Activated CD4-positive, alpha-beta T cell treated with anti-CD3 and anti-CD28 coated beads, Interleukin-10, Interleukin-2, amounts not matched to agents 100 ng/mL and 50 ng/mL, durations not matched to agents 16 hours and 8 hours (primary cell): ENCODE data around the gene TENM4.

ENCODE experiments used
- DNase-seq: peaks from one replicate; pipeline ENCODE4 v3.0.0-alpha.2; 2020

The TENM4 gene

DNA sequence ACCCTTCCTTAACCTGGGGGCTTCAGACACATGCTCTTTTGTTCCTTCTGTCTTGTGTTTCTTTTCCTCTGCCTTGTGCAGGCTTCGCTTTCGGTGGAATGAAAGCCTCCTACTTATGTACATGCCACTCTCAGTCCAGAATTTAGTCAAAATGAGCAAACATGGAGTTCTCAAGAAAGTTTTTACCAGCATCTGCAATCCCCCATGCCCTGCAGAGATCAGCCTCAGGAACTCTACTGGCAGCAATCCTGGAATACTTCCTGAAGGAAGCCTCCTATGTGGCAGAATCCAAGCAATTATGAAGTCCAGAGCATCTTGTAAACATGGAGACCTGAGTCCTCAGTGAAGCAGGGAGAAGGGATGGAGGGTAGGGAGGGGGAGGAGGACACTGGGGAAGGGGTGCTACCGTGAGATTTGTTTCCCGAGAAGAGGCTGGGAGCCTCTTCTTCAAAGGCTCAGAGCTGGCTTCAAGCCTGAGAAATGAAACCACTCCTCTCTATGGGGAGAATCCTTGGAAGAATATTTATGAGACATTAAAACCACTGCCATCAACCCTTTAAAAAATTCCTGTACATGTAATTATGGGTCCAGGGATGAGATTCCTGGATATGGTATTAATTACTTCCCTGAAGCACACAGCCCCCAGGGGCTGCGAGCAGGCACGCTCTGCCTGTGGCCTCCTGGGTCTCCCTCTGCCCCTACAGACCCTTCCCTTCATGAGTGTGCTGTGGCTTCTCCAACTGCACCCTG lies 58.4 kb downstream of the TENM4 start:
- no peak for DNase-seq

GRCh38 chr11:79381036-79381435 lies 59.8 kb downstream of the TENM4 start:
- no peak for DNase-seq

- no peak for DNase-seq
These were observed 63.4 kb downstream of the TENM4 start for GRCh38 chr11:79377406-79377805.

DNA sequence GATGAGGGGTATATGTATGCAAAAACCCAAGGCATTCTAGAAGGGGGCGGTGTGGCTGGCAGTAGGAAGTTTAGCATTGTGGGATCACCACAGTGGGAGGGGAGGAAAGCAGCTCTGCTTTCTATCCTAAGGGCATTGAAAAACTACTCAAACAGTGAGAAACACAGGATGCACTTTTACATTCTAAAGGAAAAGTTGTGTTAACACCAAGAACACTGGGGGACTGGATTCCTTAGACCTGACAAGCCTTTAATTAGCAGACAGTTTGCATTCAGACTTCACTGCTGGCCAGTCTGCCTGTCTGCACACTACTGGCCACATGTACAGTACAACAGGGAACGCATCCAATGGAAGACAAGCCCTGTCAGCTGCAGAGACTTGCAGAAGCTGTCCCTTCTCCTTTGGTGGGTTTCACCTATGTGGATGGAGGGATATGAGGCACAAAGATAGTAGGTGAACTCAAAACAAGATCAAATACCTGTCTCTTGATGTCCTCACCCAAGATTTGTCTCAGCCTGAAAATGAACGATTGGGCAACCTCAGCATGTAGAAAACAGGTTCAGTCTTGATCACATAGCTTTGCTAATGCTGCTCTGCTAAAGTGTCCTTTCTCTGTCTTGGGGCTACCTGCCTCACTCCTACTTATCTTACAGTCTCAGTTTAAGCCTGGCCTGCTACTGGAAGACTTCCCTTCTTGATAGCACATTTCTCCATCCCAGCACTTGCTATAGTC lies 64.8 kb downstream of the TENM4 start:
- DNase-seq: no peak

DNA sequence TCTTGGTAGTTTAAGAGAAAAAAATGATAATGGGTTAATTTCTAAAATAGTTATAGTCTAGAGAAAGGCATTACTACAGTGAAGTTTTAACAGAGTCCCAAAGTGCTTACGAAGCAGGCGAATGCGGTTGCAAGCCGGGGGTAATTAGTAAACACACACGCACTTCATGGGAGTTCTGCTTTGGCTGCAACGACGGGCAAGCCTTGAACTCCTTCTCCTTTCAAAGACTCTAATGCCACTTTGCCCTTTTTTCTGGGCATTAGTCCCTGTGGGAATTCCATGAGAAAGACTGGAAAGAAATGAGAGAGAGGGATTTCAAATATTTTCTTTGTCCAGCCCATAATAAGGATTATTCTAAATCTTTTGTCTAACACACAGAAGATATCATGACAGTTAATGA lies 66.1 kb downstream of the TENM4 start:
- no peak for DNase-seq

- no peak for DNase-seq
These were observed 69.1 kb downstream of the TENM4 start for GRCh38 chr11:79371724-79372123.

- no peak for DNase-seq
These were observed 69.7 kb downstream of the TENM4 start for GRCh38 chr11:79371152-79371551.

GRCh38 chr11:79369055-79369454 lies 71.8 kb downstream of the TENM4 start:
- DNase-seq: no peak

GRCh38 chr11:79367844-79368243 lies 73.0 kb downstream of the TENM4 start:
- no peak for DNase-seq

DNA sequence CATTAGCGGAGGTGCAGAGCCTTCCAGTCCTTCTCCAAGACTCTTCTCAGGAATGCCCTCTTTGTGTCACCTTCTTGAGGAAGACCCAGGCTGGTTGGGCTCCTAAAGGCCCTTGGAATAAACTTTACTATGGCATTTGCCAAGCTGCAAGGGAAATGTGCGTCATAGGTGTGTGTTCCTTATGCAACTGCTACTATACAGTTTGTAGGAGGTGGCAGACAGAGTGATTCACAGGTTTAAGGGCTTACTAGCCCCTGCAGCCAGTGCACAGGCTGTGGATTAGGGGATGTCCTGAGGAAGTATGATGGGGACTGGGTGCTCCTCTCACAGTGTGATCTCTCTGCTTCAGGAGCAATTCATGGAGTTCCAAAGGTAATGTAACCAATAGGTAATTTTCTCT lies 74.6 kb downstream of the TENM4 start:
- no peak for DNase-seq

DNA sequence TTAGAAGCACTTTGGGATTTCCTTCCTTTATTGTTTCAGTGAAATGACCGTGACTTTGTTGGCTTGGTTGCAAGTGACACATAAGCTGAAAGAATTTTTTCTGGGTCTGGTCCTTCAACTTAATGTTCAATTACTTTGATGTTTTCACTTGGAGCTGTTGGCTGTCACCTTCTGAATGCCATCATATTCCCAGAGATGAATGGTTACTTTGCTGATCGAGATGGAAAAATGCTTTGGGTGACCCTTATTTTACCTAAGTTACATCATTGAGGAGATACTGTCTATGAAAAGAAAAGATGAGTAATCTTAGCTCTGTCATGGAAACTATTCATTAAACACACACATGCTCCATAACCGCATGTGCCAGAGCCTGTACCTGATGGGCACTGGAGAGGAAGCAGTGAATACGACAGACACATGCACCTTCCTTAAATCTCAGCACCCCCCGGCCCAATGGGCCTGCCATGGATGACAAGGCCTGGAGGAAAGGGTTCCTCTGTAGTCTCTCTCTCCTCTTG lies 76.9 kb downstream of the TENM4 start:
- no peak for DNase-seq

- DNase-seq: no peak
These were observed 77.6 kb downstream of the TENM4 start for GRCh38 chr11:79363256-79363655.

DNA sequence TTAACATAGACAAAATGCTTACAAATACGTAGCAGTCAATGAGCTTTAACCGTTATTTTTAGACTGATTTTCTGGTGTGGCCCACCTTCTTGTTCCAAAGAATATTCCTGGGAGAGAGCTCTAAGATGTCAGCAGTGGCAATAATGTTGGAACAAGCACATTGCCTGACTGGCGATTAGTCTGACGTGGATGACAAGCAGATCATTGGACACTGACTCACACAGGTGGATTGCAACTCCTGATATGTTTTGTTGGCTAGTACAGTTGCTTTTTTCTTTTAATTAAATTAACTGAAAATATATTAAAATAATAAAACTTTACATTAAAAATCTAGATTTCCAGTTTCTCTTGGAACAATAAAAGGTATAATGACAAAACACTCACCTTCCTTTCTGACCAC lies 78.0 kb downstream of the TENM4 start:
- no peak for DNase-seq

DNA sequence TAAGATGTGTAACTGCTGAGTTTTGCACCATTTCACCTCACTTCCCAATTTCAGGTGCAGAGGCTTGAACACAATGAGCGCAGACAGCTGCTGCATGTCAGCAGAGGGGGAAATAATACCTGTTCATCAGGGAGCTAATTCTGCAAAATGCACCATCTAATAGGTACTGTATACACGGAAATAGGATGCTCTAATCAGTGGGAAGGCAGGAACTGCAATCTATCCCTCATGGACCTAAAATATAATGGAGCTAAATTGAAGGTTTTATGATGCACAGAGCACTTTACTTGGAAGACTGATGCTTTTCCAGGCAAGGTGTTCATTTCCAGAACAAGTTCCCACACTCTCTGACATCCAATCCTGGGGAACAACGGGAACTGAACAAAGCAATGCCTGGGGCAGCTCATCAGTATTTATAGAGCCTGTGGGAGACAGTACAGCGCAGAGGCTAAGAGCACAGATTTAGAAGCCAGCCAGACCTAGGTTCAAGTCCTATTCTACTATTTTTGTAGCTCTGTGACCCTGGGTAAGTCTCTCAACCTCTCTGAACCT lies 78.5 kb downstream of the TENM4 start:
- no peak for DNase-seq

- DNase-seq: no peak
These were observed 82.6 kb downstream of the TENM4 start for GRCh38 chr11:79358258-79358657.

DNA sequence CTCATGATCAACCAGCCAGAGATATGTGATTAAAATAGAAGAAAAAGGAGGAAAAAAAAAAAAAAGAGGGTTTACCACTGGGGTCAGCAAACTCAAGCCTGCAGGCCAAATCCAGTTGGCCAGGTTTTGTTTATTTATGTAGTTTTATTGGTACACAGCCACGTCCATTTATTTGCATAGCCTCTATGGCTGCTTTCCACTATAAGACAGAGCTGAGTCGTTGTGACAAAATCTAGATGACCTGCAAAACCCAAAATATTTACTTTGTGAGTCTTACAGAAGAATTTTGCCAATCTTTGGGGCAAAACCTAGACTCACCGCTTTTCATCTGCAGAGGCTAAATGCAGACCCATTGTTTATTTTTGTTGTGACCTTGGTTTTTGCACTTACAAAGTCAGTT lies 87.1 kb downstream of the TENM4 start:
- no peak for DNase-seq

- no peak for DNase-seq
These were observed 88.5 kb downstream of the TENM4 start for GRCh38 chr11:79352349-79352703.

GRCh38 chr11:79348976-79349682 lies 91.7 kb downstream of the TENM4 start:
- DNase-seq: no peak

DNA sequence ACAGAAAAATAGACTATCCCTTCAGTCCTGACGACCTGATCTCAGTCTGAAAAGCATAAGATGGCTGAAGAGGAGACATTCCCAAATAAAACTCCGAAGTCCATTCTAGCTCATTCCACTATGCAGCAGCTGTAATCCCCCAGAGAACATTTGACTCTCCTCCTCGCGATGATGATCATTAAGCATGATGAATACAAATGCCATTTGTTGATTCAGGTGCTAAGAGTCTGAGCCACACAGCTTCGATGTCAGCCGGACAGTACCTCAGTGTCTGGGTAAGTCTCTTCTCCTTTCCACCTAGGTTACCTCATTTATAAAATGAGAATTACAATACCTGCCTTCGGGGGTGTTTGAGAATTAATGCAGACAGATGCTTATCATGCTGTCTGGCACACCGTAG lies 94.8 kb downstream of the TENM4 start:
- no peak for DNase-seq

DNA sequence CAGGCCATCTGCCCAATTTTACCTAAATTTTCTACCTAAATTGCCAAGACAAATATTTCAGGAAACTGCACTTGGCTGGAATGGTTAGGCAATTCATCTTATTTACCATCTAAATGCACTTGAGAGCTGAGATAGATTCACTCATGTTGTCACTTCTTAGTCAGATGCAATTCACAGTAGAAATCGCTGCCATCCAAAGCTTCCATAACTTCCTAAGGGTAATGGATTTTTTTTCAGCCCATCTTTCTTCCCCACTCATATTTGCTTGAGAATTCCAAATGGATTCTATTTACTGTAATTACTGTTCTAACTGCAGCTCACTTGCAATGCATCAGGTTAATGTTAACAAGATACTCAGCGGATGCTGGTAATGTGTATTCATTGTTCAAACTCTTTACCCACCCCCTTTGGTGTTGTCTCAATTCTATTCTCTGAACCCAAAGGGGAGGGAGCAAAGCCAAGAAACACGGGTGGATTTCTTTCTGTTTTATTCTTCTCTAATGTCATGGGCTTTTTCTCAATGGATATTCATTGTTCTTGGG lies 96.0 kb downstream of the TENM4 start:
- DNase-seq: no peak

GRCh38 chr11:79342686-79343085 lies 98.1 kb downstream of the TENM4 start:
- DNase-seq: no peak

- no peak for DNase-seq
These were observed 98.6 kb downstream of the TENM4 start for GRCh38 chr11:79342236-79342635.

- DNase-seq: no peak
These were observed 100.3 kb downstream of the TENM4 start for GRCh38 chr11:79340535-79340934.
